ENCODE measurements around the gene GABRG3.

The GABRG3 gene

DNA sequence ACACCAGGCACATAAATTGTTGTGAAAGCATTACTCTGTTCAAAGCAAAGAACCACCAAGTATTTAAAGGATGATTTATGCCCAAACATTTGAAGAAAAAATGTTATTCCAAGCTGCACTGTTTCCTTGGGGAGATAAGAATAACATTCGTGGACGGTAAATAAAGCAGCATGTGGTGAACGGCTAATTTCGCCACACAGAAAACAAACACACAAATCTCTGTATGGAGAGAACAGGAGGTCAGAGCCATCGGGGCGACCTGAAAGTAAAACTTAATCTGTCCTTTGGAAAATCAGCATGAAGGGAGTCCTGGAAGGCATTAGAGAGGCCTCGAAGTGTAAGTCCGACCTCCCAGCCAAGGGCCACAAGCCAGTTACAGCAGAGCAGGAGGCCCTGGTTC lies 27.1 kb upstream of the GABRG3 start:
- H3K27me3 ChIP-seq (ENCODE audit: insufficient read depth, low read length): no peaks in the 10 kb centered on the region
- no peak overlapping the region for H3K4me3 ChIP-seq (ENCODE audit: low read depth, low read length)
- no peaks in the 10 kb centered on the region for H3K36me3 ChIP-seq (ENCODE audit: insufficient read depth, low read length)
- no peak overlapping the region for H3K27ac ChIP-seq (ENCODE audit: low read depth, low read length)
- no peaks in the 10 kb centered on the region for H3K79me2 ChIP-seq (ENCODE audit: control insufficient read depth, insufficient read depth, low read length, unreplicated experiment)
- H2AFZ ChIP-seq (ENCODE audit: low read length, unreplicated experiment): no peak overlapping the region
- H3K4me1 ChIP-seq (ENCODE audit: control insufficient read depth, insufficient read depth, low read length, unreplicated experiment): no peaks in the 10 kb centered on the region

DNA sequence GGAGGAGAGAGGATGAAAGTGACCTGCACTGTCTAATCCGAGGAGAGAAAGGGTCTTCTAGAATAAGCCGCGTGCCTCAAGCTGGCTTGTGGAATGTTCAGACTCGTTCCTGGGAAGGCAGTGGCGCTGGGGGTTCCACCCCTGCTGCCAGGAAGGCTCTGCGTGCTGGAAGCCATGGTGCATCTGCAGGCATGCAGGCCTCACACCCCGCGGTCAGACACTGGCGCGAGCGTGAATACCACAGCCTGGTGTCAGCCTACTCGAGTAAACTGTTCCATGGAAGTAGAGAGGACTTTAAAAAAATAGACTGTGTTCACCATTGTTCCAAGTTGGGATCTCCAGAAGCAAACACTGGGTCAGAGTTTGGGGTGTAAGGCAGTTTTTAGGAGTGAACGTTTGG lies 25.9 kb upstream of the GABRG3 start:
- Histone ChIP-seq H3K27me3 (ENCODE audit: insufficient read depth, low read length) (no peaks in the 10 kb centered on the region), H3K36me3 (ENCODE audit: insufficient read depth, low read length) (no peaks in the 10 kb centered on the region), H3K4me3 (ENCODE audit: low read depth, low read length) (no peak overlapping the region), H3K4me1 (ENCODE audit: control insufficient read depth, insufficient read depth, low read length, unreplicated experiment) (no peaks in the 10 kb centered on the region), H3K27ac (ENCODE audit: low read depth, low read length) (no peak overlapping the region), H2AFZ (ENCODE audit: low read length, unreplicated experiment) (no peak overlapping the region), H3K79me2 (ENCODE audit: control insufficient read depth, insufficient read depth, low read length, unreplicated experiment) (no peaks in the 10 kb centered on the region)

DNA sequence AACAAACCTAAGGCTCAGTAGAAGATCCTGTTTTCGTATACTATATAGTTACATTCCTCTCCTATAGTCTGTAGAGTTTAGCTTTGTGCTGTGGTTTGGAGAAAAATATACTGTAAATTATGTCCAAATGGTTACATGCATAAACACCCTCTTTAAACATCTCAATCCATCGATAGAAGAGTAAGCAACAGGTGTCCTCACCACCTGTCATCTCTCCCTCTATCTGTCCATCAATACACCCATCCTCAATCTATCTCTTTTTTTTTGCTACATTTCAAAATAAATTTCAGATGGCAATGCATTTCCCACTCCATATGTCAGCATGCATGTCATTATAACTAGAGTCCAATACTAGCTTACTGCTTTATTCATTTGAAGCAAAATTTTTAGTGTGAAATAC lies 21.0 kb upstream of the GABRG3 start:
- H3K4me3 ChIP-seq (ENCODE audit: low read depth, low read length): no peak overlapping the region

DNA sequence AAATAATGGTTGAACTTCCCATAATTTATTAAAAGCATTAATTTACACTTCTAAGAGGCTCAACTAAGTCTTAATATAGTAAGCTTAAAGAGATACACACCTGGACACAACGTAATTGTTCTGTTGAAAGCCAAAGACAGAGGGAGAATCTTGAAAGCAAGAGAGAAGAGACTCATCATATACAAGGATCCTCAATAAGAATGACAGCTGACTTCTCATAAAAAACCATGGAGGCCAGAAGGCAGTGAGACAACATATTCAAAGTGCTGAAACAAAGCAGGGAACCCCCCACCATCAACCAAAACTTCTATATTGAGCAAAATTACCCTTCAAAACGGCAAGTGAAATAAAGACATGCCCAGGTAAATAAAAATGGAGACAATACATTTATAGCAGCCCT lies 16.6 kb upstream of the GABRG3 start:
- H3K4me3 ChIP-seq (ENCODE audit: low read depth, low read length): no peak overlapping the region
- H2AFZ ChIP-seq (ENCODE audit: low read length, unreplicated experiment): no peak overlapping the region
- no peaks in the 10 kb centered on the region for H3K27me3 ChIP-seq (ENCODE audit: insufficient read depth, low read length)
- H3K79me2 ChIP-seq (ENCODE audit: control insufficient read depth, insufficient read depth, low read length, unreplicated experiment): no peaks in the 10 kb centered on the region
- no peak overlapping the region for H3K27ac ChIP-seq (ENCODE audit: low read depth, low read length)
- no peaks in the 10 kb centered on the region for H3K36me3 ChIP-seq (ENCODE audit: insufficient read depth, low read length)
- H3K4me1 ChIP-seq (ENCODE audit: control insufficient read depth, insufficient read depth, low read length, unreplicated experiment): no peaks in the 10 kb centered on the region

More for the DNA sequence above, 21.0 kb upstream of the GABRG3 start:
- Histone ChIP-seq H2AFZ (ENCODE audit: low read length, unreplicated experiment) (no peak overlapping the region), H3K79me2 (ENCODE audit: control insufficient read depth, insufficient read depth, low read length, unreplicated experiment) (no peaks in the 10 kb centered on the region), H3K27ac (ENCODE audit: low read depth, low read length) (no peak overlapping the region), H3K4me1 (ENCODE audit: control insufficient read depth, insufficient read depth, low read length, unreplicated experiment) (no peaks in the 10 kb centered on the region), H3K36me3 (ENCODE audit: insufficient read depth, low read length) (no peaks in the 10 kb centered on the region), H3K27me3 (ENCODE audit: insufficient read depth, low read length) (no peaks in the 10 kb centered on the region)

DNA sequence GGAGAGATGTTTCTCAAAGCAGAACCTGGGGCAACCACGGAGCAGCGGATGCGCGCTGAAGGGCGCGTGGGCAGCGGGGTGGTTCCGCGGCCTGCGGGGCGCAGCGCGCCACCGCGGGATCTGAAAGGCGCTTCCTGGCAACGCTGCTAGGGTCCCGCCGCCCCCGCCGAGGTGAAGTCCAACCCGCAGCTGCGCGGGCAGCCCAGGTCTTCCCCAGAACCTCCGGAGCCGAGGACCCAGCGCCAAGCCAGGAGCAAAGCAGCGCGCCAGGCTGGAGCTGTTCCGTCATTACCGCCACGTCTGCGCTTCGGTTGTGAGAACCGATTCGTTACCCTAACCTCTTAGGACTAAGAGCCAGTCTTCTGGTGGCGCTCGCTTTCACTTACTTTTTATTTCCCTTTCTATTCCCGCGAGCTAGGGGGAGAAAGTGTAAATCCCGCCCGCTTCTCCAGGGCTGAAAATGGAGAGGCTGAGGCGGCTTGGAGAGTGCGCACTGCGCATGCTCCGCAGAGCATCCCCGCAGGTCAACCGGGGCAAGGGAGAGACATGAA lies 3.2 kb upstream of the GABRG3 start:
- no peaks in the 10 kb centered on the region for H3K79me2 ChIP-seq (ENCODE audit: control insufficient read depth, insufficient read depth, low read length, unreplicated experiment)
- no peaks in the 10 kb centered on the region for H3K4me1 ChIP-seq (ENCODE audit: control insufficient read depth, insufficient read depth, low read length, unreplicated experiment)
- no peak overlapping the region for H3K27ac ChIP-seq (ENCODE audit: low read depth, low read length)
- no peaks in the 10 kb centered on the region for H3K36me3 ChIP-seq (ENCODE audit: insufficient read depth, low read length)
- H3K4me3 ChIP-seq (ENCODE audit: low read depth, low read length): no peak overlapping the region
- no peak overlapping the region for H2AFZ ChIP-seq (ENCODE audit: low read length, unreplicated experiment)
- H3K27me3 ChIP-seq (ENCODE audit: insufficient read depth, low read length): no peaks in the 10 kb centered on the region; the same call in 1 of the 2 replicates

DNA sequence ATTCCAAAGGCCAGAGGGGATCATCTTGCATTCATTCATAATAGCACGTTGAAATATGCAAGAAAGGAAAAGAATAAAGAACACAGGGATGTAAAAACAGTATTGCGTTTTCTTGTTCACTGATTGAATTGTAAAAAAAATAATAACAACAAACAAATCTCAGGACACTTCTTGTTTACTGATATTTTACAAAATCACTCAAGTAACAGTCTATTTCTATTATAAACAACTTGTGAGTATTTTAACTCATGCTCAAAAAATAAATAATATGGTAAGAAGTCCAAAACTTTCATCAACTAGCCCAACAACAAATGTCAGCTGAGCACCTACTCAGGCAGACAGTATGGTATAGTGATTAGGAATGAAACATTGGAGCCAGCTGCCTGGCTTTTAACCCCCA lies 2.2 kb upstream of the GABRG3 start:
- H3K27me3 ChIP-seq (ENCODE audit: insufficient read depth, low read length): no peaks in the 10 kb centered on the region; the same call in 1 of the 2 replicates
- no peaks in the 10 kb centered on the region for H3K4me1 ChIP-seq (ENCODE audit: control insufficient read depth, insufficient read depth, low read length, unreplicated experiment)

DNA sequence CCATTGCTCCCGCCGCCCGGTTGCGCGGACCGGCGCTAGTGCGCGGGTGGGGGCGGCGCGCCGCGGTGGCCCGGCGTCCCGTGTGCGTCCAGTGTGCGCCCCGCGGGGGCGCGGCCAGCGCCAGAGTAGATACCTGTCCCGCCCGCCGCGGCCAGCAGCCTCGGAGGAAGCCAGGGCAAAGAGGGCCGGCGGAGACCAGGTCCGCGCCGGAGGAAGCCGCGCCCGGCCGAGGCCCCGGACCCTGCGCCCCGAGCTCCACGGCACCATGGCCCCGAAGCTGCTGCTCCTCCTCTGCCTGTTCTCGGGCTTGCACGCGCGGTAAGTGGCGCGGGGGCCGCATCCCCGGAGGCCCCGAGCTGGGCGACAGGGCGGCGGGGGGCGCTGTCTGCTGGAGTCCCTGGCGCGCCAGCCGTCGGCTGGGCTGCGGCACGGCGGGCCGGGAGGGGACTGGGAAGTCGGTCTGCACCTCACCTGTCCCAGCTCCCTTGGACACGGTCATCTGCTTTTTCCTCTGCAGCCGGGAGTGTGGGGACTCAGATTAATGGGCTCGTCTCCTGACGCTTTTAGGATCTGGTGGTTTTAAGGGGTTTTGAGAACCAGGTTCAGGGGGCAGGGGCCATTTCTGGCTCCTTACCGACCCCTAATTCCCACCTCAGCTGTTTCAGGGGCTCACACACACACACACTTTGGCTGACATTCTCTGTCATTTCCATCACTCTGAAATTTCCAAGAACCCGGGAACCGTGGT lies 464 bp downstream of the GABRG3 start:
- Histone ChIP-seq H3K27me3 (ENCODE audit: insufficient read depth, low read length) (no peaks in the 10 kb centered on the region; the same call in 1 of the 2 replicates), H3K27ac (ENCODE audit: low read depth, low read length) (no peak overlapping the region), H2AFZ (ENCODE audit: low read length, unreplicated experiment) (no peak overlapping the region), H3K36me3 (ENCODE audit: insufficient read depth, low read length) (no peaks in the 10 kb centered on the region), H3K79me2 (ENCODE audit: control insufficient read depth, insufficient read depth, low read length, unreplicated experiment) (no peaks in the 10 kb centered on the region), H3K4me1 (ENCODE audit: control insufficient read depth, insufficient read depth, low read length, unreplicated experiment) (no peaks in the 10 kb centered on the region), H3K4me3 (ENCODE audit: low read depth, low read length) (no peak overlapping the region)

More for the DNA sequence above, 2.2 kb upstream of the GABRG3 start:
- H3K36me3 ChIP-seq (ENCODE audit: insufficient read depth, low read length): no peaks in the 10 kb centered on the region
- no peak overlapping the region for H2AFZ ChIP-seq (ENCODE audit: low read length, unreplicated experiment)
- no peaks in the 10 kb centered on the region for H3K79me2 ChIP-seq (ENCODE audit: control insufficient read depth, insufficient read depth, low read length, unreplicated experiment)
- H3K27ac ChIP-seq (ENCODE audit: low read depth, low read length): no peak overlapping the region
- no peak overlapping the region for H3K4me3 ChIP-seq (ENCODE audit: low read depth, low read length)

DNA sequence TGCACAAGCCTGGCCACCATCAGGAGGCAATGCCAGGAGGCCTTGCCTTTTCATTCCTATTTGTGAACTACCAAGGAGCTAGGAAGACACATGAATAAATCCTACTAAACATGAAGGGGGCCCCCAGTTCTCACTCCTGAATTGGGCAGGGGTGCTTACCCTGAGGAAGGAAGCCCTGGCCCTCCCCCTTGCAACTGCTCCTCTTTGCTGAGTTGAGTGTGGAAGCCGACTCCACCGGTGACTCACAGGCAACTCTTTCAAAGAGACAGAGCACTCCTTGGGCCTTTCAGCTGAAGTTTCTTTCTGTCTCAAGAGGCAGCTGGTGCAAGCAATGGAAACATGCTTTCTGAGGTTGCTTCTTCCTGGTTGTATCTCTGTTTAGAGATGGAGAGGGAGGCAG lies 1.7 kb downstream of the GABRG3 start:
- H3K27ac ChIP-seq (ENCODE audit: low read depth, low read length): no peak overlapping the region
- H3K27me3 ChIP-seq (ENCODE audit: insufficient read depth, low read length): no peaks in the 10 kb centered on the region; the same call in 1 of the 2 replicates
- no peaks in the 10 kb centered on the region for H3K36me3 ChIP-seq (ENCODE audit: insufficient read depth, low read length)
- H3K79me2 ChIP-seq (ENCODE audit: control insufficient read depth, insufficient read depth, low read length, unreplicated experiment): no peaks in the 10 kb centered on the region
- no peaks in the 10 kb centered on the region for H3K4me1 ChIP-seq (ENCODE audit: control insufficient read depth, insufficient read depth, low read length, unreplicated experiment)
- no peak overlapping the region for H2AFZ ChIP-seq (ENCODE audit: low read length, unreplicated experiment)
- no peak overlapping the region for H3K4me3 ChIP-seq (ENCODE audit: low read depth, low read length)

DNA sequence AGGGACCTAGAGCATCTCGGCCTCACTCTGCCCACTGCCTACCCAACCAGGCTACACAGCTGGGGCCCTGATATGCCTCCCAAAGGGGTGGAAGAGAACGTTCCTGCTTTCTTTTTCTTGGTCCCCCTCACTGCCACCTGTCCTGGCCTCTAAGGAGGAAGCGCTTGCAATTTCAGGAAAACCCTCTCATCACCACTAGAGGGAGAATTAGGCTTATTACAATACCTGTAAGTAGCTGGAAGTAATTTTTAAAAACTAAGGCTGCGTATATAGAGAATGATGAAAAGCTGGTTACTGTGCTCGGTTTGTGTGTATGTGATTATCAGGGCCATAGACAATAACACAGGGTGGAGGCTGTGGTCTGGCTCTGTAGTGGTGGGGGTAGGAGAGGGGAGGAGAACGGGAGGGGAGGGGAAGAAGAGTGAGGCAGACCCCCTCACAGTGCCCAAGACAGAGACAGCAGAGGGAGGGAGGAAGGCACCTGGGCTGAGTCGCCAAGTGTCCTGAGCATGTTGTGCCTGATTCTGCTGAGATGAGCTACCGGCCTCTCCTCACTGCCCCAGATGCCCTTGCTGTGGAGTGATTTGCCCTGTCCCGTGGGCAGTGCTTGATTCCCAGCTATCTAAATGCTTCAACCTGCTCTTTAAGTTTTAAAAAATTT lies 3.3 kb downstream of the GABRG3 start:
- no peaks in the 10 kb centered on the region for H3K4me1 ChIP-seq (ENCODE audit: control insufficient read depth, insufficient read depth, low read length, unreplicated experiment)
- no peaks in the 10 kb centered on the region; the same call in 1 of the 2 replicates for H3K27me3 ChIP-seq (ENCODE audit: insufficient read depth, low read length)
- no peak overlapping the region for H3K4me3 ChIP-seq (ENCODE audit: low read depth, low read length)
- no peaks in the 10 kb centered on the region for H3K79me2 ChIP-seq (ENCODE audit: control insufficient read depth, insufficient read depth, low read length, unreplicated experiment)
- H3K36me3 ChIP-seq (ENCODE audit: insufficient read depth, low read length): no peaks in the 10 kb centered on the region
- no peak overlapping the region for H2AFZ ChIP-seq (ENCODE audit: low read length, unreplicated experiment)
- no peak overlapping the region for H3K27ac ChIP-seq (ENCODE audit: low read depth, low read length)

DNA sequence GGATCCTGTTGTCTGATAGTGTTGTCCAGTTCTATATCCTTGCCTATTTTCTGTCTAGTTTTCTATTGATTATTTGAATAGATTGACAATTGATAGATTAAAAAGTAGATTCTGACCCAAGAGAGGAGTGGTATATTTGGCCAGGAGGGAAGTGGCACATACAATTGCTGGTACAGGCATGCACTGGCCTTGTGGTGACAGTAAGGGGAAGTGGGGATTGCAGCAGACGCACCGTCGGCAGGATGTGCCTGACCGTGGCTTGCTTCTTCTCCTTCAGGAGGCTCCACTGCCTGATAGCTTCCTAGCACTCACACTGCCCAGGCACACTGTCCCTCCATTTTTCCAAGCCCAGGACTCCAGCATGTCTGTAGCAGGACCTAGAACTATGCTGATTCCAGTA lies 10.5 kb downstream of the GABRG3 start:
- Histone ChIP-seq H3K4me3 (ENCODE audit: low read depth, low read length) (no peak overlapping the region), H2AFZ (ENCODE audit: low read length, unreplicated experiment) (no peak overlapping the region), H3K79me2 (ENCODE audit: control insufficient read depth, insufficient read depth, low read length, unreplicated experiment) (no peaks in the 10 kb centered on the region), H3K4me1 (ENCODE audit: control insufficient read depth, insufficient read depth, low read length, unreplicated experiment) (no peaks in the 10 kb centered on the region), H3K36me3 (ENCODE audit: insufficient read depth, low read length) (no peaks in the 10 kb centered on the region), H3K27ac (ENCODE audit: low read depth, low read length) (no peak overlapping the region), H3K27me3 (ENCODE audit: insufficient read depth, low read length) (no peaks in the 10 kb centered on the region)

DNA sequence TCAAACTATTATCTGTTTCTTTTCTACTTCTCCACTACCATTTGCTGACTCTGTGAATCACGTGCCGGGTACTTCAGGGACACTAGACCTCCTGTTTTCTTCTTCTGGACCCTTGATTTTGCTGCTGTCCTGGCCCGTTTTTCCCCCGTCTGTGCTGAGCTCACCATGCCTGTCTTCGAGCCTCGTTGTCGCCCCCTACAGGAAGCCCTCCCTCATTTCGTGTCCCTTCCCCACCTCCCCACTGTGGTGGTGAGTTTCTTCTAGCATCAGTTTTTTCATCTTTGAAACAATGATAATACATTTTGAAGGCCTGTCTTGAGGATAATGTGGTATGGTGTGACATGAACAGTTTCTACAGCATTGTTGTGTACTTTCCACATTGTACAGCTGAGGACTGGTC lies 12.8 kb downstream of the GABRG3 start:
- H3K4me3 ChIP-seq (ENCODE audit: low read depth, low read length): no peak overlapping the region
- H3K27me3 ChIP-seq (ENCODE audit: insufficient read depth, low read length): no peaks in the 10 kb centered on the region
- H3K36me3 ChIP-seq (ENCODE audit: insufficient read depth, low read length): no peaks in the 10 kb centered on the region
- no peaks in the 10 kb centered on the region for H3K4me1 ChIP-seq (ENCODE audit: control insufficient read depth, insufficient read depth, low read length, unreplicated experiment)
- no peak overlapping the region for H3K27ac ChIP-seq (ENCODE audit: low read depth, low read length)
- no peak overlapping the region for H2AFZ ChIP-seq (ENCODE audit: low read length, unreplicated experiment)
- H3K79me2 ChIP-seq (ENCODE audit: control insufficient read depth, insufficient read depth, low read length, unreplicated experiment): no peaks in the 10 kb centered on the region
